ENCODE results near the gene PDS5B.
A peak's percentile ranks its signal among the peaks of the same experiment; 100 is the strongest.

Gene PDS5B

DNA sequence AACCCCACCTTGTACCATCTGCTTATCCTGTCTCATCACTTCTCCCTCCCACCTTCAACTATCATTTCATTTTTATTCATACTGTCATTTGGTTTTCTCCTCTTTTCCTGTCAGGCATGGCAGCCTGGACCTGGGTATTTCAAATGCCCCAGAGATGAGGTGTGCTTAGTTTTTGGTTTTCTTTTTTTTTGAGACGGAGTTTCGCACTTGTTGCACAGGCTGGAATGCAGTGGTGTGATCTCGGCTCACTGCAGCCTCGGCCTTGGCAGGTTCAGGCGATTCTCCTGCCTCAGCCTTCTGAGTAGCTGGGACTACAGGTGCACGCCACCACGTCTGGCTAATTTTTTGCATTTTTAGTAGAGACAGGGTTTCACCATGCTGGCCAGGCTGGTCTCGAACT, 5.8 kb downstream of the PDS5B start:
- DNase-seq, result no peak

DNA sequence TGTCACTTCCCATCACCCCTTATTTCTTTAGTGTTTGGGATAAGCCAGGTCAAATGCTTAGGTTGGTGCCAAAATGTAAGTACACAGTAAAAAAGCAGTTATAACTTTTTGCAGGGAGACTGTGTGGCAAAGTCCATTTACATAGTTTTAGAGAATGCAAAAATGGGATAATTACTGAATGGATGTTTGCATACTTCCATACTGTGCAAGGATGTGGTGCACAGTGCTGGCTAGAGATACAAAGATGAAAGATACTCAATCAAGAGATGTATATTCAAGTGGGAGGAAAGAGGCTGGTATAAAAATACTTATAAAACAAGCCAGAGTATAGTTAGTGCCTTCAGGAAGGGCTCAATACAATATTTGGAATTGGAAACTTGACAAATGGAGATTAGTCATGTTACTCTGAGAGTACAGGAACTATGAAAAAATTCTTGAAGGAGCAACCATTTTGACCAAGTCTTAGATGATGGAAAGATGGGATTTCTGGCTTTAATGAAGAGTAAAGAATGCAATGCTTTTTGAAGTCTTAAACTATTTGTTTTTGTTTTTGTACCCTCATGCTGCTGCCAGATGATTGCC, 8.0 kb downstream of the PDS5B start:
- no peak for DNase-seq

DNA sequence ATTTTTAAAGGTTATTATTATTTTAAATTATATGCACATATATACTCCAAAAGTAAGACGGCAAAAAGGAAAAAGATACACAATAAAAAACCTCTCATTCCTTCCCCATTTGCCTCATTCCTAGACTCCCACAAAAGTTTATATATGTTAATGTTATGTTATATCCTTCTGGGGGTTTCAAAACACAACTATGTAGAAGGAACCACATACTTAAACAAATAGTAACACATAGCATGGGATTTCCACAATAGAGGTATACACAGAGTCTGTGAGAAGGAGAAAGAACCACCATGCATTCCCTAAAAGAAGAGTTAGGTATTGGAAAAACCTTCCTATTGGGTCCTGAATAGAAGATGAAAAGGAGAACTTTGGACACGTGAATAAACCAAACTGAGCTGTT, 9.1 kb downstream of the PDS5B start:
- DNase-seq, result no peak

DNA sequence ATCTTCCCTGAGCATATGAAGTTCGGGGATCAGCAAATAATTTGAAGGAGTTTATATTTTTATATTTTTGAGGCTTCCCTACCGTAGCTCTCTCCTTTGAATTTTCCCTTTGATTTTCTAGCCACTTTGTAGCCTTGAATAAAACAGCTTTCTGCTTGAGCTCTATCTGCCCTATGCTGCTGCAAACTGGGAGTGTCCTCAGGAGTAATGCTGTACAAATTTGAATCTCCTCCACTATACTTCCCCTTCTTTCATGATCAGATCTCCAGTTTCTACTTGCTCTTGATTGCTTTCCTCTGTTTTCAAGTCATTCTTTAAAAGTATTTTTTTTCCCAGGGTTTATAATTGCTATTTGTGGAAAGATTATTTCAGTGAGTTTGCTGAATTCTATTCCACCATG, 14.6 kb downstream of the PDS5B start:
- no peak for DNase-seq

DNA sequence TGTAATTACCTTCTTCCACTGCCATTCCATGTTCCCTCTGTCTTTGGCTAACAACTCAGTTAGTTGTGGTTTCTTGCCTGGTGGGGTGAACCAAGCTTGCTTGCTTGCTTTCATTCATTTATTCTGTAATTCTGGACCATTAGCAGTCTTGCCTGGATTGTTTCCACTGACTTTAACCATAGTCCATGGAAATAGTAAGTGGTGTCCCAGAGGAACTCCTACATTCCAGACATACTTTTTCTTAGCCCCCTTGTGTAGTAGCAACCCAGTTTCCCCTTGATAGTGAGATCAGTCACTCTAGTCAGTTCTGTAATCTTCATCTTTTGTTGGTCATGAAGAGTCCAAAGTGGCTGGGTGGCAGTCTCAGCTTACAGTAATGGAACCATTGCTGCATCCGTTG, 23.2 kb downstream of the PDS5B start:
- DNase-seq, result no peak

DNA sequence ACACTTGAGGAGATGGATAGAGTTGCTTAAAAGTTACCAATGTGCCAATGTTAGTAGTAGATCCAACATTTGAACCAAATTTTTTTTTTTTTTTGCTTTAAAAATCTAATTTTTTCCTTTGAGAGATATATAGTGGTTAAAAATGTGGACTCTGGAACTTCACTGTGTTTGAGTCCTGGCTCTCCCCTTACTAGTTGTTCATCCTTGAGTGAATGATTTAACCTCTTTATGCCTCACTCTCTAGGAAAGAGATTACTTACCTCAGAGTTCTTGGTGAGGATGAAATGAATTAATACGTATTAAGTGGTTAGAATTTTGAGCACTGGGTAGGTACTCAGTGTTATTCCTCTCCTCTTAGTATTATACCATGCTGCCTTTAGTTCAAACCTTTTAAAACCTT, 24.3 kb downstream of the PDS5B start:
- no peak for DNase-seq

DNA sequence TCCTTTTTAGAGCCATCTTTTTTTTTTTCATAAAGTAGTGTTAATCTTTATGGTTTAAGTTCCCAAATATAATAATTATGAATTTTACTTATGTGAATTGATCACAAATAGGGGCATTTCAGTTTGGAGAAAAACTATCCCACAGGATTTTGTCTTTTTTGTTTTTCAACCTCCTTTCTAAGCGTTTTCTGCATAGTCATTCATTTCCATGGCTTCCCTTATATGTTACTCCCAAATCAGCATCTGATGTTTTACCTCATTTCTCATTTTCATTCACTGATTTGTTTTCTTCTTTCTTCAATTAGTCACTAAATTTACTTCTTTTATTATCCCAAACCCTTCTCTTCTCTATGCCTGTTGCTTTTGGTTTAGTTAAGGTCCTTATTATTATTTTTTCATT, 24.7 kb downstream of the PDS5B start:
- DNase-seq, result no peak

DNA sequence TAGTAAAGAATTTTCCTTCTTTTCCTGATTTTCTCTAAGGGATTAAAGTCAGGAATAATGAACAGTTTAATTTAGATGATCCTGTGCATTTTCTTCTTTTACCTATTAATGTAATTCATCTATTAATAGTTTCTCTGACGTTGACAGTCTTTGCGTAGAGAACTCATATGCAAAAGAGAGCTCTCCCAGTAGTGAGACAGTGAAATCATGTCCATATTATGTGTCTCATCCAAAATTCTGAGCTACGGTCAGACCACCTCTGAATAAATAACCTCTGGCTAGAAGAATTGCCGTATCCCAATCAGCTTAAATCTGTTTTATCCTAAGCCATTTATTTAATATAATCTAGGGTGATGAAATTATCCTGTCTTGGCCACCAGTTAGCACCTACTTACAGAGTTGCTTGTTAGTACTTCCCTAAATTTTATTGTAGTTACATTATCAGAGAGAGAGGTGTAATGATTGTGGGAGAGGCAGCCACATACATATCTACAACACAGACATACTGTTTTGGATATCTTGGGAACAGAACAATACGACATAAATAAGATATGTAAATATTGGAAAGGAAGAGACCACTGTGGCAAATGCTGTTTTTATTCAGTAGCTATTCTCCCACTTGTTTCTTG, 30.7 kb downstream of the PDS5B start:
- DNase-seq, result no peak

DNA sequence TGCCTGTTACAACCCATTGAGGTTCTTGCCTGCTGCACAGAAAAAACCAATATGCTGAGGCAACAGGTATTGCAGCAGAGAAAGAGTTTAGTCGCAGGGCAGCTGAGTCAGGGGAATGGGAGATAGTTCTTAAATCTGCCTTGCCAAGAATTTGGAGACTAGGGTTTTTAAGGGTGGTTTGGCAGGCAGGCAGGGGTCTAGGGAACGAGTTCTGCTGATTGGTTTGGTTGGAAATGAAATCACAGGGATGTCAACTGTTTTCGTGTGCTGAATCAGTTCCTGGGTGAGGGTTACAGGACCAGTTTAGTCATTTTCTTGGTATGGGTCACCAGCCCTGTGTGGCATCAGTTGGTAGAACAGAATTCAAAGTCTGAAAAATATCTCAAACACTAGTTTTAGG, 36.6 kb downstream of the PDS5B start:
- no peak for DNase-seq

DNA sequence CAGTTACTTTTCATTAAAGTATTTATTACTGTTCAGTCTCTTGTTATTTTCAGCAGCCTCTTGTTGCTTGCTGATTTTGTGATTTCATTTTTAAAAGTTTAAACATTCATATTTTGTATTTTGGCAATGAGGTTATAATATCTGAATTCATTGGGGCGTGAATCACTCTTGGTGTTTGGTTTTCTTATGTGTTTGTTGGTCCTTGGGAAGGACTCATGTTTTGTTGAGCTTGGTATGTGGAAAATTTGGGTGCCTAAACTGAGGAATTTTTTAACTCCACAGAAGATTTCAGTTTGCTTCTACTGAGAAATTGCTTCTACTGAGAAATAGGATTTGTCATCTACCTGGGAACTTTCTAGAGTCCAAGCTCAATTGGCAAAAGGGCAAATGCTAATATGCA, 38.2 kb downstream of the PDS5B start:
- DNase-seq, result no peak

DNA sequence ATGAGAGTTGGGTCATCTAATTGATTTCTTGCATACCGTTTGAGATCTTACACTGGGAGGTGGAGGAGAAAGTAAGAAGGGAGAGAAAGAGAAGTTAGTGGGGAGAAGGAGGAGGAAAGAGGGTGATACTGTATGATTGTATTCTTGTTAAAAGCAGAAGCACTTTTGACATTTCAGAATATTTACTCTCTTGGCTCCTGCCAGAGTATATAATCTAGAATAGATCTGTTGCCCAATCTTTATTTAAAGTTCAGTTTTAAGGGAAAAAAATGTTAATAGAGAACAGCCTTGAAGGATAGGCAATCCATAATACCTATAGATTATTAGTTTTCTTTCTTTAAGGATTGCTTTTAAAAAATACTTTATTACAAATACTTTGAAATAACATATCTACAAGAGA, 41.5 kb downstream of the PDS5B start:
- no peak for DNase-seq

DNA sequence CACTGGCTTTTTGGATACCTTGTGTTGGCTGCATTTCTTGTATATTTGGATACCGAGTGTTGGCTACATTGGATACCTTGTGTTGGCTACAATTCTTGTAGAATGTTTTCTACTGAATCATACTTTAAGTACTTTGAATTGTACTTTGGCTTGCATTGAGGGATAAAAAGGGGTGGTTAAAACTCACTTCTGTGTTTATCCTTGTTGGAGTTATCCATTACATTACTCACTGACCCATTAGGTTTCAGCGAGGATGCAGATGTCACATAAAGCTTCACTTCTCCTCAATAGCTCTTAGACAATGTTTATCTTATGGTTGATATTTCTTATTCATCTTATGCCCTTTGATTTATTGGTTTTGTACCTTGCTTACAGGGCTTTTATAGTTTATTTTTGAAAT, 43.1 kb downstream of the PDS5B start:
- no peak for DNase-seq

DNA sequence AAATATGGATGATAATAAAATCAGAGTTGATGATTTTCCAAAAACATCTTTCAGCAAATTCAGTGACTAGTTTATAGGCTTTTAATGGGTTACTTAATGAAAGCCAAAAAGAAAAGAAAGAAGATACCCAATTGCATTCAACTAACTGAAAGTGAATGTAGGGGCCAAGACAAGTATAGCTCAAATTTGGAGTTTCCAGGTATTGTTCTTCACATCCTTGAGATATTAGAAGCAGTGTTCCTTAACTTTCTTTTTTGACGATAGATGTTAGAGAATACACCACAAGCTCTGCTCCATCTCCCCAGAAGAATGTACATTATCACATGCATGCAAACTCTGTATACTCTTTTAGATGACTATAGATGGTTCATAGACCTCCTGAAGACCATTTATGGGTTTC, 43.6 kb downstream of the PDS5B start:
- DNase-seq, result no peak

DNA sequence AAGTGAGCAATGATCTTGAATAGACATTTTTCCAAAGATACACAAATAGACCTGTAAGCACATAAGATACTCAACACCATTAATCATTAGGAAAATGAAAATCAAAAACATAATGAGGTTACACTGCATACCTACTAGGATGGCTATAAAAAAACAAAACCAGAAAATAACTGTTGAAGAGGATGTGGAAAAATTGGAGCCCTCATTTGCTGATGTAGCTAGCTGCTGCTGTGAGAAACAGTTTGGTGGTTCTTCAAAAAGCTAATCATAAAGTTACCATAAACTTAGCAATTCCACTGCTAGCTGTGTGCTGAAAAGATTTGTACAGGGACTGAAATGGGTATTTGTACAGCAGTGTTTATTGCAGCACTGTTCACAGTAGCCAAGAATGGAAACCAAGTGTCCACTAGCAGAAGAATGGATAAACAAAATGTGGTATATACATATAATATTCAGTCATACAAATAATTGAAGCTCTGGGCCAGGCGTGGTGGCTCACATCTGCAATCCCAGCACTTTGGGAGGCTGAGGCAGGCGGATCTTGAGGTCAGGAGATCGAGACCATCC, 46.2 kb downstream of the PDS5B start:
- no peak for DNase-seq

DNA sequence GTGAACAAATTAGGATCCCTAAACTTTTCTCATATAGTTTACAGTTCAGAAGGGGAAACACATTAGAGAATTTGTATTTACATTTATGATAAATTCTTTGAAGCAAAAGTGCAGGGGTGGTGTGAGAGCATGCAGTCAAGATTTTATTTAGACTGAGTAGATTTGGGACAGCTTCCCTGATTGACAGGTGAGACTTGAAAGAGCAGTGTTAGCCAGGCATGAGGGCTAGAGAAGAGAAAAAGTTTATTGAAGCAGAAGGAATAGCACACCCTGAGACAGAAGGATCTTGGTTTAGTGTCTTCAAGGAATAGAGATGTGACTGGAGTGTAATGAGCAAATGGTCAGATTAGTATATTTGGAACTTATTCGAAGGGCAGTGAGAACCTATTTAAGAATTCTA, 50.5 kb downstream of the PDS5B start:
- DNase-seq, result no peak

DNA sequence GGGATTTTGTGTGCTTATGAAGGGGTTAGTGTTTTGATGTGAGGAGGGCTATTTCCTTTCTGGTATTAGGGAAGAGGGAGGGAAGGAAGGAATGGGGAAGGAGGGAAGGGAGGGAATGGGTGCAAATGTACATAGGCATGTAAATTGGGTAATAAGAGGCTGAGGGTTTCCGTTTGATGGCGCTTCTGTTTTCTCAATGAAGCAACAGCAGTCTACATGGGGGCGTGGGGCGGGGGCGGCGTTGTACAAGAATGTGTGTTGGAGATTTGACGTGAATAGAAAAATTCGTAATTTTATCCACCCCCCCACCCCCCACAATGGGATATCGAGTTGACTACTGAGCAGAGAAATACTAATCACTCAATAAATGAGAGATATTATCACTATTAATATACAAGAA, 52.5 kb downstream of the PDS5B start:
- no peak for DNase-seq

DNA sequence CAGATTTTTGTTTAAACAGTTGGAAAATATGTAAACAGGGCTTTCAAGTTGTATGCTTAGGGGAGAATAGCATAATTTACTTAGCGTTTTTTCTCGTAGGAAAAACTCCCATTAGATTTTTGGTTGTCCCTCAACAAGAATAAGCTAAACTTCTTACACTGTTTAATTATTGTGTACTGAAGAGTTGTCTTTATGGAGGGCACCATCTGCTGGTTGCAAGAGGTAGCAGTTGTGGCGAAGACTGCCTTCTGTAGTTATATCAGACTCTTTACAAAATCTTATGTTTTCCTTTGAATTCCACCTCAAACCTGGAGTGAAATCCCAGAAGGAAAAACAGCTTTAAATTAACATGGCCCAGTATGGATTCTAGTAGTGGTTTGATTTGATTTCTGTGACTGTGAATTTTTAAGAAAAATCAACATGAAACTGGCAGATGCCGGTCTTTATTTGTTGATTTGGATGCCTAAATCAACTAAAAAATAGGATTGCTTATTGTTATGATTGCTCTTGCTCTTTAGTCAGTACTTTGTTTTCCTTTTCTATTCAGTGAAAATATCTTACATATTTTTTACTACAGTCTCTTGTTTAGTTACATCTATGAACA, 53.4 kb downstream of the PDS5B start:
- peak; percentile 57 to 63 for DNase-seq

DNA sequence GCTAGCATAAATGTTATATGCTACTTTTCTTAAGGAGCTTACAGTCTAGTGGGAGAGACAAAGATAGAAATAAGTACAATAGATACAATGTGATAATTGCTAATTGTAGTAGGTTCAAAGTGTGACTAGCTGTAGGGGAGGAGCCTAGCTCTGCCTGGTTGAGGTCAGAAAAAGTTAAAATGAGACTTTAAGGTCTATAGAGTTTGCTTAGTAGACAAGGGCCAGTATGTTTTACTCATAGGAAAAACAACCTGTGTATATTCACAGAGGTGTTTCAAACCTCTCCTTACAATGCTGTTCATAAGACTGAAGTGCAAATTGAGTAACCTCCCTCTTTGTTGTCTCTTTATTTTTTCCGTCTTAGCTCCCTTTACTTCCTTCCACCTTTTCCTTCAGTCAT, 56.1 kb downstream of the PDS5B start:
- DNase-seq, result no peak

DNA sequence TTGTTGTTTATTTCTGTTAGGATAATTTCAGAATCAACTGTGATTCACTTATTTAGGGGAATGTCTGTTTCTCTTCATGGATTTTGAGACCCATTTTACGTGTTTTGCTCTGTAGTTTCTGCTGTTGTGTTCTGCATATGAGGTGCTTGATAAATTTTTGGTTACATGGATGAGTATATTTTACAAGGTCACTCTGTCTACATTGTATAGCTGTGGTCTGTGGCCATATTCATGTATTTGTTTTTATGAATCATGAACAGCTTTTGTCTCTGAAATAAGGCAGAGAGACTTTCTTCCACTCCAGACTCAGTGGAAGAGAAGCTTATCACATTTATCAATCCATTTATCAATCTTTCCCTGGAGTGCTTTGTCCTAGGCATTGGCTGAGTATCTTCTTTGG, 56.6 kb downstream of the PDS5B start:
- no peak for DNase-seq

DNA sequence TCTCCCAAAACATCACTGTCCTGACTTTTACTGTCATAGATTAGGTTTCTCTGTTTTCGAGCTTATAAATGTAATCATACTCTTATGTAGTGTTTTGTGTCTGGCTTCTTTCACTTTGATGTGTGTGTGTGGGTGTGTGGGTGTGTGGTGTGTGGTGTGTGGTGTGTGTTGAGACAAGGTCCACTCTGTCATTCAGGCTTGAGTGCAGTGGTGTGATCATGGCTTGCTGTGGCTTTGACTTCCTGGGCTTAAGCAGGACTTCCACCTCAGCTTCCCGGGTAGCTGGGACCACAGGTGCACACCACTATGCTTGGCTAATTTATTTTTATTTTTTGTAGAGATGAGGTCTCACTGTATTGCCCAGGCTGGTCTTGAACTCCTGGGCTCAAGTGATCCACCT, 59.6 kb downstream of the PDS5B start:
- DNase-seq, result peak in 1 of 2 donors; percentile 8

DNA sequence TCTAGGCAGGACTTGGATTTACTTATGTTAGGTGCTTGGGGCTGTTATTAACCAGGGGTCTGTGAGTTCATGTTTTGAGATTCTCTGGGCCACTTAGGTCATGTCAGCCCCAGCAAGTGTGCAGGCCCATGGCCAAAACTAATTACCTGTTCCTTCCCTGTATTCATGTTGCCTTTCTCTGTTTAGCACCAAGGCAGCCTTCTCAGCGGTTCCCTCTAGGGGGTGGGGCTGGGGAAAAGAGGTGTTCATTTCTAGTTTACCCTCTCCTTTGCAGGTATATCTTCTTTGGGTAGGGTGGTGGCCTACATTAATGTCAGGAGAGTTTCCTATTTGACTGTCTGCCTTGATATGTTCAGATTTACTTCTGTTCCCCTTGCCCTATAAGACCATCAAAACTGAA, 61.7 kb downstream of the PDS5B start:
- no peak for DNase-seq

DNA sequence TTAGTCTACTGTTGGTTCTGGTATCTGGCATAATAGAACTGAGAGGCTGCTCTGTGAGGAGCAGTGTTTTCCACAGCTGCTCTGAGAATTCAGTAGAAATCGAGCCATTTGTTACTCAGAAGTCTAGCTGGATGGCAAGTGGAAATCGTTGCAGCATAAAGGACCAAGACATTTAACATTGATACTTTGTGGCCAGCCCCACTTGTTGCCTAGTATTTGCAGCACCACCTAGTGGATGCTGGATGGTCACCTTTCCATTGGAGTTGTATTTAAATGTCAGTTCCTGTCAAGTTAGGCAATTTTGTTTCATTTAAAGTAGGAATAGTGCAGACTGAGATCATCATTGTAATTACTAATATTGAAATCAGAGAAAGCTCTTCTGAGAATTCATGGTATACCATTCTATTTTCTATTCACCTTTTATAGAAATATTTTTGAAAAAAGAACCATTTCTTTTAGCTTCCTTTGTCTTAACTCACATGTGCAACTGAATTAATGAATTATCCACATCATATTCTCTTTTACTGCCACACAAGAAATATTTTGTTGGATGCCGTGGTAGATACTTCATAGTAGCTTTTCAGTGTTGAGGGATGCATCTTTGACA, 64.6 kb downstream of the PDS5B start:
- peak; percentile 56 to 65 for DNase-seq

DNA sequence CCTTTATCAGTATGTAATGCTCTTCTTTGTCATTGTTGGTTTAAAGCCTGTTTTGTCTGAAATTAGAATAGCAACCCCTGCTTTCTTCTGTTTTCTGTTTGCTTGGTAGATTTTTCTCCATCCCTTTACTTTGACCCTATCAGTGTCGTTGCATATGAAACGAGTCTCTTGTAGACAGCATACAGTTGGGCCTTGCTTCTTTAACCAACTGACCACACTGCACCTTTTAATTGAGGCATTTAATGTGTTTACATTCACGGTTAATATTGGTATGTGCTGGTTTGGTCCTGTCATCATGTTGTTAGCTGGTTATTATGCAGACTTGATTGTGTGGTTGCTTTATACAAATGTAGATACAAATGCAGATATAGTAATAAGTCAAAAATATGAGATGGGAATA, 71.1 kb downstream of the PDS5B start:
- DNase-seq, result no peak

DNA sequence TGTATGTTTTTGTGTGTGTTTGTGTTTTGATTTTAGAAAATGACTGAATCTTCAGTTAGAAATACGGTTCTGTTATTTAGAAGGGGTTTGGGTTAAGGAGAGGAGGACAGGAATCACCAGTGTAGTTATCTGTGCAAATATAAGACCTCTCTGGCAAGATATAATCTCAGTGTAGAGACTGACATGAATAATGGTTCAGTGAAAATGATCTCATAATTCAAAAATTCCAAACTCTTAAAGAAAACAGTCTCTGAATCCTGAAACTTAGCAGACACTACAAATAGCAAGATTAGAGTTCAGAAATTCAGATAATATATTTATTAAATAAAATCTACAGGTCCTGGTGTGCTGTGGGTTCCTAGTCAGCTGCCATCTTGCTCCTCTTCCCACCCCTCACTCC, 73.5 kb downstream of the PDS5B start:
- DNase-seq, result no peak

All from CD4-positive, alpha-beta T cell treated with Interleukin-1 beta for 1 hour (primary cell).